VCaP (cell line): ENCODE measurements around the gene KIF23.

Source experiments
- H3K27ac ChIP-seq: fragments of 450-650 bp; 2 replicates; pipeline ENCODE4 v1.5.1; 2017
- TF ChIP-seq, protein P1 (sequence below): fragments of 450-650 bp; conservative IDR thresholded peaks from 2 replicates; pipeline ENCODE4 v1.5.1; 2017; ENCODE audit warnings: mild to moderate bottlenecking, moderate library complexity

The KIF23 gene

DNA sequence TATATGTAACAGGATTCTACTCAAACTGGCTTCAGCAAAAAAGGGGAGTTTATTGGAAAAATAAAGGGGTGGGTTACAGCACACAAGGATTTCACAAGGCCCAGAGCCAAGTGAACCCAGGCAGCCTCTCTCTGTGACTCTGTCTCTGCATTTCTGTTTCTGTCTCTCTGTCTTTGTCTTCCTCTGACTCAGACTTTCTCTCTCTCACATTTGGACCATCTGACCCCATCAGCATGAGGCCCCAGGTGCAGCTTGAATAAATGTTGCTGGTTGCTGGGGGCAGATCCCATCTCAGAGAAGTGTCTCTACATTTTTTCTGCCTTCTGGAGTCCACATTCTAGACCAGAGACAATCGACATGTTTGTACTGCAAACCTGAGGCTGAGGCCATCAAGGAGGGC lies 83.5 kb downstream of the KIF23 start:
- TF ChIP-seq, protein P1, sequence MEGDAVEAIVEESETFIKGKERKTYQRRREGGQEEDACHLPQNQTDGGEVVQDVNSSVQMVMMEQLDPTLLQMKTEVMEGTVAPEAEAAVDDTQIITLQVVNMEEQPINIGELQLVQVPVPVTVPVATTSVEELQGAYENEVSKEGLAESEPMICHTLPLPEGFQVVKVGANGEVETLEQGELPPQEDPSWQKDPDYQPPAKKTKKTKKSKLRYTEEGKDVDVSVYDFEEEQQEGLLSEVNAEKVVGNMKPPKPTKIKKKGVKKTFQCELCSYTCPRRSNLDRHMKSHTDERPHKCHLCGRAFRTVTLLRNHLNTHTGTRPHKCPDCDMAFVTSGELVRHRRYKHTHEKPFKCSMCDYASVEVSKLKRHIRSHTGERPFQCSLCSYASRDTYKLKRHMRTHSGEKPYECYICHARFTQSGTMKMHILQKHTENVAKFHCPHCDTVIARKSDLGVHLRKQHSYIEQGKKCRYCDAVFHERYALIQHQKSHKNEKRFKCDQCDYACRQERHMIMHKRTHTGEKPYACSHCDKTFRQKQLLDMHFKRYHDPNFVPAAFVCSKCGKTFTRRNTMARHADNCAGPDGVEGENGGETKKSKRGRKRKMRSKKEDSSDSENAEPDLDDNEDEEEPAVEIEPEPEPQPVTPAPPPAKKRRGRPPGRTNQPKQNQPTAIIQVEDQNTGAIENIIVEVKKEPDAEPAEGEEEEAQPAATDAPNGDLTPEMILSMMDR, result no peak

More for the DNA sequence above, 83.5 kb downstream of the KIF23 start:
- no peak overlapping the region for H3K27ac ChIP-seq
